Measurements from ENCODE around the gene AHNAK. TPM values are rescaled to one million over a fixed set of nuclear protein-coding genes. Genes with fewer than 3 reads are reported as not detected.
"Not testable (repeated sequence)": the region's sequence is repeated elsewhere in the genome, so short reads cannot be mapped to it uniquely, and the experiment has no call there.

AHNAK gene
- total RNA-seq, 4 donors from 2014 or later = 227 to 400 (median 288) TPM

- no peak for DNase-seq
- WGBS, 2 donors = 84 to 87% methylated on average over 11 of the region's 11 CpGs
- intact Hi-C loops (cut with DNase I) = no loop called here
These were observed 157.6 kb downstream of the AHNAK start for GRCh38 chr11:62388999-62389398.

DNA sequence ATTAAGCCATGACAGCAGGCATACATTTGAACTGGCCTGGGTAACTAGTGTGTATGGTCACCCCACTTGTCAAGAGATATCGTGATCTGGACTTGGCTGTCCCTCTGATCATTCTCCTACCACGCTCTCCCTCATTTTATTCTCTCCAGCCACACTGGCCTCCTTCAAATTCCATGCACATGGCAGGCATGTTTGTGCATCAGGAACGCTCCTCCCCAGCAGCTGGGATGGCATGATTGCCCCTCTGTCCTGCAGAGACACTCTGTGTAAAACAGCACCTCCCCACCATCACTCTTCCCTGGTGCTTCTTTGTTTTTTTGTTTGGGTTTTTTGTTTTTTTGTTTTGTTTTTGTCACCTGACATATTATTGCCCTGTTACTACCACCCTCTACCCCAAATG lies 159.2 kb downstream of the AHNAK start:
- intact Hi-C loops (cut with DNase I) = no loop called here
- Histone ChIP-seq H3K4me1 (no peaks in the 10 kb centered on the region), H3K4me3 (replicated peaks in 1 of 3) (no peak overlapping the region), H3K27me3 (no peaks in the 10 kb centered on the region), H3K36me3 (no peaks in the 10 kb centered on the region), H3K9me3 (no peaks in the 10 kb centered on the region), H3K27ac (no peak overlapping the region)
- DNase-seq = no peak
- no peak for TF ChIP-seq CTCF (IDR thresholded peaks at IDR 0.05)
- no peak for TF ChIP-seq POLR2A (IDR thresholded peaks at IDR 0.05)
- WGBS, 2 donors = 91 to 100% methylated on average over 3 of the region's 3 CpGs

More at GRCh38 chr11:62388999-62389398, 157.6 kb downstream of the AHNAK start:
- Histone ChIP-seq H3K36me3 (no peaks in the 10 kb centered on the region), H3K9me3 (no peaks in the 10 kb centered on the region), H3K4me3 (replicated peaks in 1 of 3) (no peak overlapping the region), H3K4me1 (no peaks in the 10 kb centered on the region), H3K27me3 (no peaks in the 10 kb centered on the region), H3K27ac (no peak overlapping the region)
- no peak for TF ChIP-seq CTCF (IDR thresholded peaks at IDR 0.05)
- TF ChIP-seq POLR2A (IDR thresholded peaks at IDR 0.05) = no peak

DNA sequence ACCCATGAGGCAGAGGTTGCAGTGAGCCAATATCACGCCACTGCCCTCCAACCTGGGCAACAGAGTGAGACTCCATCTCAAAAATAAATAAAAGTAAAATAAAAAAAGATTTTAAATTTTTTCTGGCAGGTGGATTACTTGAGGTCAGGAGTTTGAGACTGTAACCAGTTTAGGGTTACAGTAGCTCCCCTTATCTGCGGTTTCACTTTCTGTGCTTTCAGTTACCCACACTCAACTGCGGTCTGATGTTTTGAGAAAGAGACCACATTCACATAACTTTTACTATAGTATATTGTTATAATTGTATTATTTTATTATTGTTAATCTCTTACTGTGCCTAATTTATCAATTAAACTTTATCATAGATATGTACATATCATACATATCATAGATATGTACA lies 160.5 kb downstream of the AHNAK start:
- H3K9me3 ChIP-seq; H3K36me3 ChIP-seq; H3K27ac ChIP-seq; H3K4me1 ChIP-seq; H3K27me3 ChIP-seq; intact Hi-C loops (cut with DNase I); H3K4me3 ChIP-seq (replicated peaks in 1 of 3); DNase-seq: not testable (repeated sequence)
- 92 to 96% methylated on average over 3 of the region's 3 CpGs for WGBS, 2 donors

GRCh38 chr11:62383822-62384221 lies 162.8 kb downstream of the AHNAK start:
- peaks cover 0 to 3% of the 10 kb centered on the region in 2 donors for H3K4me1 ChIP-seq
- H3K27me3 ChIP-seq = no peaks in the 10 kb centered on the region
- TF ChIP-seq POLR2A (IDR thresholded peaks at IDR 0.05) (no peak), CTCF (IDR thresholded peaks at IDR 0.05) (no peak)
- no peak overlapping the region for H3K4me3 ChIP-seq (replicated peaks in 1 of 3)
- WGBS, 2 donors = 83 to 90% methylated on average over 6 of the region's 6 CpGs
- intact Hi-C loops (cut with DNase I) = no loop called here
- no peaks in the 10 kb centered on the region for H3K9me3 ChIP-seq
- no peaks in the 10 kb centered on the region for H3K36me3 ChIP-seq
- no peak overlapping the region for H3K27ac ChIP-seq
- no peak for DNase-seq

Small RNA genes within 50 kb of the gene (microRNA-seq; reads per million reads assigned to microRNA genes)
- not detected for gene MIR6747

Small RNA genes within 50 kb of the gene (small RNA-seq; reads per million reads assigned to genes)
- not detected for gene EEF1G
- gene MIR6747 = not detected

Other genes with a start within 250 kb of the AHNAK start
- gene SCGB1D4, start 247.7 kb downstream of the AHNAK start, total RNA-seq = not detected
- gene ASRGL1, start 209.4 kb downstream of the AHNAK start, total RNA-seq = 10 to 100 TPM in 3 of 4 donors, 1 to 10 TPM in 1; 5.8 to 35.9 (median 16.5) TPM
- not detected for gene SCGB1A1, start 127.8 kb downstream of the AHNAK start, total RNA-seq
- 1,000 to 10,000 TPM; 1,334 to 1,814 (median 1,607) TPM for gene EEF1G, start 27.1 kb upstream of the AHNAK start, total RNA-seq
- gene TUT1, start 44.7 kb upstream of the AHNAK start, total RNA-seq = 10 to 100 TPM; 13.7 to 20.0 (median 16.1) TPM
- gene MTA2, start 55.1 kb upstream of the AHNAK start, total RNA-seq = 10 to 100 TPM; 65.3 to 76.7 (median 70.7) TPM
- gene EML3, start 66.0 kb upstream of the AHNAK start, total RNA-seq = 10 to 100 TPM; 28.3 to 58.0 (median 46.6) TPM
- gene ROM1, start 66.5 kb upstream of the AHNAK start, total RNA-seq = 1 to 10 TPM; 2.5 to 7.0 (median 5.2) TPM
- 10 to 100 TPM; 23.0 to 33.4 (median 25.1) TPM for gene B3GAT3, start 75.2 kb upstream of the AHNAK start, total RNA-seq
- gene GANAB, start 99.8 kb upstream of the AHNAK start, total RNA-seq = 100 to 1,000 TPM; 158 to 297 (median 201) TPM
- gene INTS5, start 106.5 kb upstream of the AHNAK start, total RNA-seq = 10 to 100 TPM; 14.8 to 26.5 (median 23.5) TPM
- gene C11orf98, start 118.4 kb upstream of the AHNAK start, total RNA-seq = 10 to 100 TPM; 24.1 to 34.5 (median 29.6) TPM
- gene CSKMT, start 118.5 kb upstream of the AHNAK start, total RNA-seq = 10 to 100 TPM in 1 of 4 donors, 1 to 10 TPM in 2, under 1 TPM in 1; 0.83 to 13.5 (median 5.7) TPM
- 10 to 100 TPM in 2 of 4 donors, 1 to 10 TPM in 2; 5.7 to 10.6 (median 8.1) TPM for gene UQCC3, start 124.9 kb upstream of the AHNAK start, total RNA-seq
- gene LBHD1, start 125.5 kb upstream of the AHNAK start, total RNA-seq = 10 to 100 TPM in 2 of 4 donors, 1 to 10 TPM in 2; 5.8 to 15.5 (median 9.3) TPM
- 100 to 1,000 TPM; 120 to 184 (median 149) TPM for gene UBXN1, start 132.3 kb upstream of the AHNAK start, total RNA-seq
- gene LRRN4CL, start 142.7 kb upstream of the AHNAK start, total RNA-seq = 10 to 100 TPM in 2 of 4 donors, 1 to 10 TPM in 2; 2.5 to 18.3 (median 9.0) TPM
- gene BSCL2, start 160.6 kb upstream of the AHNAK start, total RNA-seq = 100 to 1,000 TPM in 2 of 4 donors, 10 to 100 TPM in 2; 54.9 to 153 (median 89.4) TPM
- not detected for gene GNG3, start 160.9 kb upstream of the AHNAK start, total RNA-seq
- 10 to 100 TPM; 16.4 to 30.8 (median 21.5) TPM for gene HNRNPUL2, start 180.7 kb upstream of the AHNAK start, total RNA-seq
- 10 to 100 TPM; 21.3 to 29.3 (median 25.4) TPM for gene TTC9C, start 181.7 kb upstream of the AHNAK start, total RNA-seq
- gene ZBTB3, start 207.4 kb upstream of the AHNAK start, total RNA-seq = 10 to 100 TPM; 10.1 to 17.1 (median 14.8) TPM
- 10 to 100 TPM; 32.1 to 76.5 (median 50.6) TPM for gene POLR2G, start 214.8 kb upstream of the AHNAK start, total RNA-seq
- gene TAF6L, start 224.6 kb upstream of the AHNAK start, total RNA-seq = 10 to 100 TPM; 41.2 to 55.0 (median 45.5) TPM
- 100 to 1,000 TPM in 2 of 4 donors, 10 to 100 TPM in 2; 78.6 to 126 (median 92.4) TPM for gene TMEM179B, start 240.6 kb upstream of the AHNAK start, total RNA-seq
- gene TMEM223, start 245.2 kb upstream of the AHNAK start, total RNA-seq = 10 to 100 TPM in 3 of 4 donors, 1 to 10 TPM in 1; 9.1 to 46.5 (median 29.7) TPM

Data from thyroid gland (tissue), 4 donors.